ENCODE measurements around the gene MYH11.

MYH11 gene

DNA sequence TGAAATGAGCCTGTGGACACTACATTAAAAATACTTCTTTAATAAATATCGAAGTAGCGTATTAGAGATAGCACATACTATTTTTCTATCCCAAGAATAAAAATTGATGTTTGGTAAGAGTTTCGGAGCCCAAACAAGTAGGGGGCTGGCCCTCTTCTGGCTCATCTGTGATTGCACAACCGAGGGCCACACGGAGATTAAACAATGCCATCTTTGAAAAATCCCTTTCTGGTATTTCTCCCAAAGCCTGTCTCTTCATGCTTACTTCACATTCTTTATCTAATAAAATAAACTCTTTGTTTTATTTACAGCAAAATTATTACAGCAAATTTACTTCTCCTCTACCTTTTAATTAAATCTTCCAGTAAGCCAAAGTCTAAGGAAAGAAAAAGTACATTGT is 9.6 kb upstream of the MYH11 start:
- TF ChIP-seq SIN3A (IDR thresholded peaks at IDR 0.05; ENCODE audit: borderline replicate concordance, insufficient read depth, low read length) (no peak), REST (IDR thresholded peaks at IDR 0.05; ENCODE audit: insufficient read depth in 1 of 2, low read depth in 2 of 2, low read length in 2 of 2) (no peak), FOXP2 (optimal IDR thresholded peaks at IDR 0.05; ENCODE audit: borderline replicate concordance, extremely low read depth, extremely low read length, insufficient read depth) (no peak), TAF1 (IDR thresholded peaks at IDR 0.05; ENCODE audit: borderline replicate concordance, insufficient read depth, low read length) (no peak), POLR2AphosphoS5 (IDR thresholded peaks at IDR 0.05; ENCODE audit: low read depth, low read length) (no peak)

- TF ChIP-seq TAF1 (IDR thresholded peaks at IDR 0.05; ENCODE audit: borderline replicate concordance, insufficient read depth, low read length), result no peak
- TF ChIP-seq POLR2AphosphoS5 (IDR thresholded peaks at IDR 0.05; ENCODE audit: low read depth, low read length), result no peak
- TF ChIP-seq REST (IDR thresholded peaks at IDR 0.05; ENCODE audit: insufficient read depth in 1 of 2, low read depth in 2 of 2, low read length in 2 of 2), result no peak
- no peak for TF ChIP-seq SIN3A (IDR thresholded peaks at IDR 0.05; ENCODE audit: borderline replicate concordance, insufficient read depth, low read length)
- TF ChIP-seq FOXP2 (optimal IDR thresholded peaks at IDR 0.05; ENCODE audit: borderline replicate concordance, extremely low read depth, extremely low read length, insufficient read depth), result no peak
These were observed 8.9 kb upstream of the MYH11 start for GRCh38 chr16:15865742-15866141.

GRCh38 chr16:15864939-15865338 is 8.1 kb upstream of the MYH11 start:
- TF ChIP-seq REST (IDR thresholded peaks at IDR 0.05; ENCODE audit: insufficient read depth in 1 of 2, low read depth in 2 of 2, low read length in 2 of 2), result no peak
- TF ChIP-seq POLR2AphosphoS5 (IDR thresholded peaks at IDR 0.05; ENCODE audit: low read depth, low read length), result no peak
- TF ChIP-seq FOXP2 (optimal IDR thresholded peaks at IDR 0.05; ENCODE audit: borderline replicate concordance, extremely low read depth, extremely low read length, insufficient read depth), result no peak
- no peak for TF ChIP-seq TAF1 (IDR thresholded peaks at IDR 0.05; ENCODE audit: borderline replicate concordance, insufficient read depth, low read length)
- TF ChIP-seq SIN3A (IDR thresholded peaks at IDR 0.05; ENCODE audit: borderline replicate concordance, insufficient read depth, low read length), result no peak

- TF ChIP-seq SIN3A (IDR thresholded peaks at IDR 0.05; ENCODE audit: borderline replicate concordance, insufficient read depth, low read length) (no peak), REST (IDR thresholded peaks at IDR 0.05; ENCODE audit: insufficient read depth in 1 of 2, low read depth in 2 of 2, low read length in 2 of 2) (no peak)
These were observed 5.2 kb upstream of the MYH11 start for GRCh38 chr16:15861996-15862395.

DNA sequence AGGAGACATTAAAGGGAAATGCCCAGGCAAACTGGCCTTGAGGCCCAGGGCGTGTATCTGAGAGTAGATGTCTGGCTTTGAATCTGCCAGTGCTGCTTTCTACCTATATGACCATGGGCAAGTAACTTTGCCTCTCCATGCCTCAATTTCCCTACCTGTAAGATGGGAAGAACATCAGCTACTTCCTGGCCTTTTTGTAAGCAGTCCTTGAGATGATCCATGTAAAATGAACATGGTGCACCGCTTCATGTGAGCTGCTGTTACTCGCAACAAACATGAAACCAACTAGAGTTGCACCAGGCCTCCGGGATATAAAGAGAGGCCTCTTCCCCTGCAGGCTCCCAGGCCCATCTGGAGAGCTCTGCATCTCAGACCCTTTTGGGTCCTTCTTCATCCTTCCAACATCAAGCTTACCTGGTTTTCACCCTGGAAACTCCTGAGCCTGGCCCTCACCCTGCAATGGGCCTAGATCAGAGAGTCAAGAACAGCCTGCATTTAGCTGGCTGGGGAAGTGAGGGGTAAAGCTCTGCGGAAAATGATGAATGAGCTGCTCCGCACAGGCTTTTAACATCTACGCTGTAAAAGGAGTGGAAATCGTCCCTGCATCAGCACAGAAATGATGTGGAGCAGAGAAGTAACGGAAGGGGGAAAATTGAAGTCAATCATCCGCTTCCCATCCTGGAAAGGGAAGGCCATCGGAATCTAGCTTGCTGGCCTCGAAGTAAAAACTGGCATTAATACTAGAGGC is 2.3 kb upstream of the MYH11 start:
- TF ChIP-seq SIN3A (IDR thresholded peaks at IDR 0.05; ENCODE audit: borderline replicate concordance, insufficient read depth, low read length), result no peak
- no peak for TF ChIP-seq POLR2AphosphoS5 (IDR thresholded peaks at IDR 0.05; ENCODE audit: low read depth, low read length)
- no peak for TF ChIP-seq FOXP2 (optimal IDR thresholded peaks at IDR 0.05; ENCODE audit: borderline replicate concordance, extremely low read depth, extremely low read length, insufficient read depth)
- TF ChIP-seq TAF1 (IDR thresholded peaks at IDR 0.05; ENCODE audit: borderline replicate concordance, insufficient read depth, low read length), result no peak
- no peak for TF ChIP-seq REST (IDR thresholded peaks at IDR 0.05; ENCODE audit: insufficient read depth in 1 of 2, low read depth in 2 of 2, low read length in 2 of 2)

Measured in PFSK-1 (cell line).